ENCODE results near the gene RBM10. TPM values are rescaled to one million over a fixed set of nuclear protein-coding genes. Genes with fewer than 3 reads are reported as not detected.

RBM10 gene
- total and polyA plus RNA-seq, 2 of the 13 experiments (the other 11 are each of a cell fraction or from before 2014, with no cell fraction given): 15.9 to 43.1 TPM

- TF ChIP-seq ZNF800 (CRISPR knock-in tag; IDR thresholded peaks at IDR 0.05): no peak
- TF ChIP-seq SMARCE1 (IDR thresholded peaks at IDR 0.05; ENCODE audit: borderline replicate concordance): no peak
Measured at GRCh38 chrX:47212381-47213293, 67.6 kb downstream of the RBM10 start (continued).

DNA sequence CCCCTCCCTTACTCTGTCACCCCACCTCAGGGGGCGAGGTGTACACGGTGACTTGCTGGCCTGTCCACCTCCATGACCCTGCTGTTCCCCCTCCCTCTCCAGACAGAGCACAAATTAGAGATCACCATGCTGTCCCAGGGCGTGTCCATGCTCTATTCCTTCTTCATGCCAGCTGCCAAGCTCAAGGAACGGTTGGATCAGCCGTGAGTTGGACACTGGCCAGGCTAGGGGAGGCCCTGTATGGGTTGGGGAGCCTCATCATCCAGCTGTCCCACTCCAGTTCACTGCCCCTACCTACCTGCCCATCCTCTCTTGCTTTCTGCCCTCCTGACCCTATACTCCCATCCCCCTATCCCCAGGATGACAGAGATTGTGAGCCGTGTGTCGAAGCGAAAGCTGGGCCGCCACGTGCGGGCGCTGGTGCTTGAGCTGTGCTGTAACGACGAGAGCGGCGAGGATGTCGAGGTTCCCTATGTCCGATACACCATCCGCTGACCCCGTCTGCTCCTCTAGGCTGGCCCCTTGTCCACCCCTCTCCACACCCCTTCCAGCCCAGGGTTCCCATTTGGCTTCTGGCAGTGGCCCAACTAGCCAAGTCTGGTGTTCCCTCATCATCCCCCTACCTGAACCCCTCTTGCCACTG, 69.5 kb downstream of the RBM10 start:
- peaks cover 7% of the 10 kb centered on the region for H3K79me2 ChIP-seq (ENCODE audit: insufficient read depth, low read length)
- BruUV-seq (replicated peaks): TSS peak; percentile 9
- no peaks in the 10 kb centered on the region for H3K27me3 ChIP-seq (ENCODE audit: control insufficient read depth in 1 of 2, insufficient read depth in 2 of 2, low read length in 2 of 2)
- 96% methylated on average over 10 of the region's 20 CpGs for WGBS (ENCODE audit: low lambda C conversion rate)
- TF ChIP-seq CENPX (CRISPR knock-in tag; IDR thresholded peaks at IDR 0.05) (no peak), ZNF7 (CRISPR knock-in tag; IDR thresholded peaks at IDR 0.05) (no peak), RNF2 (conservative IDR thresholded peaks at IDR 0.05; ENCODE audit: low read depth) (no peak), NFE2L1 (CRISPR knock-in tag; IDR thresholded peaks at IDR 0.05; ENCODE audit: borderline replicate concordance) (no peak), KDM5B (CRISPR knock-in tag; IDR thresholded peaks at IDR 0.05; ENCODE audit: borderline replicate concordance) (no peak), ZFP90 (CRISPR knock-in tag; IDR thresholded peaks at IDR 0.05; ENCODE audit: borderline replicate concordance) (no peak), ZNF749 (CRISPR knock-in tag; IDR thresholded peaks at IDR 0.05; ENCODE audit: borderline replicate concordance) (no peak), THAP11 (CRISPR knock-in tag; IDR thresholded peaks at IDR 0.05) (no peak), ZNF644 (CRISPR knock-in tag; IDR thresholded peaks at IDR 0.05; ENCODE audit: low read depth) (no peak), ZNF326 (CRISPR knock-in tag; IDR thresholded peaks at IDR 0.05; ENCODE audit: borderline replicate concordance) (no peak), ZNF484 (CRISPR knock-in tag; IDR thresholded peaks at IDR 0.05; ENCODE audit: borderline replicate concordance, low read depth) (no peak), ZNF296 (CRISPR knock-in tag; conservative IDR thresholded peaks at IDR 0.05) (no peak)
- no peaks in the 10 kb centered on the region for H3K9me3 ChIP-seq (ENCODE audit: low read length)
- ATAC-seq (no peak), DNase-seq (ENCODE audit: low spot score) (no peak), FAIRE-seq (no peak)
- H3K4me3 ChIP-seq (replicated peaks in 1 of 3; ENCODE audit: insufficient read depth in 1 of 3, low read depth in 2 of 3, low read length in 3 of 3): no peak overlapping the region
- peaks cover 10 to 38% of the 10 kb centered on the region in 2 experiments; a peak in 4 of 5 replicates for H3K36me3 ChIP-seq (replicated peaks in 1 of 2; ENCODE audit: control insufficient read depth in 1 of 2, insufficient read depth in 2 of 2, low read length in 2 of 2)
- in situ Hi-C loops (cut with HindIII; ENCODE audit: extremely low pct_ligation_motif_present, low pct_unique_long_range_greater_than_20kb): no loop called here
- intact Hi-C loops (cut with micrococcal nuclease; ENCODE audit: unreplicated experiment): no loop called here
- H3K4me1 ChIP-seq (ENCODE audit: insufficient read depth, low read length): peaks cover 16% of the 10 kb centered on the region
- POLR2A ChIA-PET: interaction anchor here (2.0 kb wide), 1 partner anchor 18 kb away, joined by 4 read pairs; the partner anchor contains the start of gene USP11
- CTCF ChIA-PET (ENCODE audit: low intra/inter-chr PET ratio, low total read pairs): no interaction called here
- no peak overlapping the region for H3K9ac ChIP-seq (ENCODE audit: insufficient read depth, low read depth, low read length)
- H4K20me1 ChIP-seq (ENCODE audit: insufficient read depth, low read length): peaks cover 5% of the 10 kb centered on the region; the same call in 1 of the 2 replicates
- H3K27ac ChIP-seq (ENCODE audit: extremely low read length, insufficient read depth, low read length): no peak overlapping the region
- H3K4me2 ChIP-seq (ENCODE audit: low read depth, low read length): no peak overlapping the region
- no peak overlapping the region for H2AFZ ChIP-seq (ENCODE audit: low read length)

Measured in HepG2 (cell line).